ENCODE data around the gene LMBRD2.

- TF ChIP-seq CTCF (conservative IDR thresholded peaks at IDR 0.05) (no peak), ZFX (IDR thresholded peaks at IDR 0.05) (no peak)
Measured at GRCh38 chr5:36066540-36067210, 85.0 kb downstream of the LMBRD2 start, which contains the start of gene UGT3A2.
